ENCODE data around the gene POLK. TPM values are rescaled to one million over a fixed set of nuclear protein-coding genes. Genes with fewer than 3 reads are reported as not detected.

The POLK gene
- total and polyA plus RNA-seq, 2 of the 4 experiments (the other 2 are of a cell fraction): 10.4 to 24.4 TPM

- no peak overlapping the region for H3K4me2 ChIP-seq (ENCODE audit: low read depth, low read length)
- CTCF ChIA-PET: interaction anchor here (0.8 to 1.1 kb wide), 2 partner anchors 15 to 150 kb away, joined by 3 to 6 read pairs; no protein-coding TSS in a partner anchor
- no peaks in the 10 kb centered on the region for H3K4me1 ChIP-seq (ENCODE audit: control insufficient read depth, insufficient read depth, low read length)
- H3K9me1 ChIP-seq (ENCODE audit: insufficient read depth, low read length): no peaks in the 10 kb centered on the region; the same call in 1 of the 2 replicates
- no peak overlapping the region for H4K5ac ChIP-seq (ENCODE audit: low read depth, low read length)
- H3K4me3 ChIP-seq (ENCODE audit: insufficient read depth, low read depth, low read length): no peak overlapping the region
- dilution Hi-C loops (cut with HindIII; ENCODE audit: low sequenced_read_pairs, unreplicated experiment) (no loop called here), in situ Hi-C loops (cut with MboI; ENCODE audit: low sequenced_read_pairs) (no loop called here), intact Hi-C loops (cut with micrococcal nuclease) (no loop called here)
- H3K36me3 ChIP-seq (ENCODE audit: control insufficient read depth, insufficient read depth, low read length): peaks cover 13% of the 10 kb centered on the region
- BruUV-seq (replicated peaks): no TSS peak
- H3K79me1 ChIP-seq (ENCODE audit: low read depth in 1 of 2, low read length in 2 of 2): peaks cover 13 to 17% of the 10 kb centered on the region in 2 experiments; a peak in 2 of 4 replicates
- H2BK15ac ChIP-seq (ENCODE audit: low read depth, low read length): no peak overlapping the region
- no peak overlapping the region for H2AK5ac ChIP-seq (ENCODE audit: low read depth, low read length)
- H3K9ac ChIP-seq (ENCODE audit: low read depth, low read length): no peak overlapping the region
- no peaks in the 10 kb centered on the region; the same call in 1 of the 2 replicates for H4K20me1 ChIP-seq (ENCODE audit: insufficient read depth, low read length)
- H3K4ac ChIP-seq (ENCODE audit: low read depth, low read length): no peak overlapping the region
- no peak overlapping the region for H2BK5ac ChIP-seq (ENCODE audit: low read depth, low read length, poor library complexity, severe bottlenecking)
- no peak overlapping the region for H2AFZ ChIP-seq (replicated peaks; ENCODE audit: low read length, poor library complexity)
- DNase-seq: no peak
- H2AK9ac ChIP-seq (replicated peaks; ENCODE audit: low read depth, low read length, poor library complexity): no peak overlapping the region
- H3K9me3 ChIP-seq (ENCODE audit: control insufficient read depth, insufficient read depth, low read length): no peaks in the 10 kb centered on the region
- H3K14ac ChIP-seq (replicated peaks; ENCODE audit: low read depth, low read length): no peak overlapping the region
- no peak overlapping the region for H3K27ac ChIP-seq (ENCODE audit: insufficient read depth, low read length)
- no CpG with 5 or more reads among the region's 1 CpG for WGBS, 2 experiments (ENCODE audit: extremely low coverage in 2 of 2, insufficient read length in 1 of 2)
- no peaks in the 10 kb centered on the region for H3K27me3 ChIP-seq (ENCODE audit: control insufficient read depth, insufficient read depth, low read length)
- no peak overlapping the region for H2BK20ac ChIP-seq (ENCODE audit: low read depth, low read length)
- H3K18ac ChIP-seq (ENCODE audit: low read depth, low read length): no peak overlapping the region
- POLR2A ChIA-PET (ENCODE audit: unreplicated experiment): no interaction called here
- no peak overlapping the region for H3K23ac ChIP-seq (ENCODE audit: low read depth, low read length)
- TF ChIP-seq ELK1 (IDR thresholded peaks at IDR 0.05; ENCODE audit: borderline replicate concordance, low read depth, low read length): no peak
- TF ChIP-seq SMC3 (IDR thresholded peaks at IDR 0.05; ENCODE audit: low read depth, low read length): no peak
- no peak for TF ChIP-seq POLR2A (IDR thresholded peaks at IDR 0.05; ENCODE audit: low read depth, low read length)
- no peak for TF ChIP-seq FOS (IDR thresholded peaks at IDR 0.05; ENCODE audit: low read depth, low read length)
- TF ChIP-seq MXI1 (IDR thresholded peaks at IDR 0.05; ENCODE audit: borderline replicate concordance, low read depth, low read length): no peak
- TF ChIP-seq MAFK (IDR thresholded peaks at IDR 0.05; ENCODE audit: low read depth, low read length): peak; percentile 81
- TF ChIP-seq NFE2L2 (IDR thresholded peaks at IDR 0.05; ENCODE audit: low read depth, low read length): no peak
- no peak overlapping the region for H2BK120ac ChIP-seq (ENCODE audit: low read depth, low read length)
- H3K56ac ChIP-seq (ENCODE audit: extremely low read depth, insufficient read depth, low read length): no peak overlapping the region
- ATAC-seq (ENCODE audit: low read depth): no peak
- H4K91ac ChIP-seq (ENCODE audit: insufficient read depth, low read depth, low read length): no peak overlapping the region
- H4K8ac ChIP-seq (ENCODE audit: low read depth in 2 of 2, low read length in 2 of 2): no peak overlapping the region
These were observed 41.7 kb downstream of the POLK start for GRCh38 chr5:75553358-75553757.
